ENCODE results near the gene MPP2.
A peak's percentile ranks its signal among the peaks of the same experiment; 100 is the strongest.
"Not testable (repeated sequence)": the region's sequence is repeated elsewhere in the genome, so short reads cannot be mapped to it uniquely, and the experiment has no call there.

The MPP2 gene, protein sequence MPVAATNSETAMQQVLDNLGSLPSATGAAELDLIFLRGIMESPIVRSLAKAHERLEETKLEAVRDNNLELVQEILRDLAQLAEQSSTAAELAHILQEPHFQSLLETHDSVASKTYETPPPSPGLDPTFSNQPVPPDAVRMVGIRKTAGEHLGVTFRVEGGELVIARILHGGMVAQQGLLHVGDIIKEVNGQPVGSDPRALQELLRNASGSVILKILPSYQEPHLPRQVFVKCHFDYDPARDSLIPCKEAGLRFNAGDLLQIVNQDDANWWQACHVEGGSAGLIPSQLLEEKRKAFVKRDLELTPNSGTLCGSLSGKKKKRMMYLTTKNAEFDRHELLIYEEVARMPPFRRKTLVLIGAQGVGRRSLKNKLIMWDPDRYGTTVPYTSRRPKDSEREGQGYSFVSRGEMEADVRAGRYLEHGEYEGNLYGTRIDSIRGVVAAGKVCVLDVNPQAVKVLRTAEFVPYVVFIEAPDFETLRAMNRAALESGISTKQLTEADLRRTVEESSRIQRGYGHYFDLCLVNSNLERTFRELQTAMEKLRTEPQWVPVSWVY

DNA sequence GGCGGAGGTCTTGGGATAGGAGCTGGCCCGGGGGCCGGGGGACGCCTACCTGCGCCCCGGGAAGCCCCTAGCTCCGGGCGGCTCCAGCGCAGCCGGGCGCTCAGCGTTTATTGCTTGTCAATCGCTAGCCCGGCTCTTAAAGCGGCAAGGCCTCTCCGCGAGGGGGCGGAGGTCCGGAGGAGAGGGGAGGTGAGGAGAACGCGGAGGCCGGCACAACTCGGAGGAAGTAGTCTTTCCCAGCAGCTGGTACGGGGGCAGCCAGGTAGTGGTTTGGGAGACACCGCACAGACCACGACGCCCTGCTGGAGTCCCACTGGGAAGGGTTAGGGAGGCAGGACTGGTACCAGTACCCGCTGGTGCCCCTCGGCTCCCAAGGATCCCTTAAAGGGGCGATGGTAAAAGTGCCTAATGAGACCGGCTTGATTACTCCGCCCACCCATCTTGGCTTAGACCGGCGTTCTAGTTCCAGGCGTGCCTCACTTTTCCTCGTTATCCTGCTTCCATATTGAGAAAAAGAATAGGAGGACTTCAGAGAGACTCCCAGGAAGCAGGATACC, at the start of gene MPP2:
Gene MPP2, minus strand, starts transcription at position 112 of the 557 bp plus-strand sequence. CDS start 3,076 bp downstream, outside the sequence.
- no peaks in the 10 kb centered on the region for H3K9me3 Mint-ChIP-seq
- H3K27me3 Mint-ChIP-seq, result peaks cover 2% of the 10 kb centered on the region
- no peak within 1 kb of the TSS for H3K27ac Mint-ChIP-seq
- H3K36me3 Mint-ChIP-seq, result no peaks in the 10 kb centered on the region
- H3K4me1 Mint-ChIP-seq, result peaks cover 15% of the 10 kb centered on the region
- H3K4me3 Mint-ChIP-seq, result peak within 1 kb of the TSS; percentile 85

DNA sequence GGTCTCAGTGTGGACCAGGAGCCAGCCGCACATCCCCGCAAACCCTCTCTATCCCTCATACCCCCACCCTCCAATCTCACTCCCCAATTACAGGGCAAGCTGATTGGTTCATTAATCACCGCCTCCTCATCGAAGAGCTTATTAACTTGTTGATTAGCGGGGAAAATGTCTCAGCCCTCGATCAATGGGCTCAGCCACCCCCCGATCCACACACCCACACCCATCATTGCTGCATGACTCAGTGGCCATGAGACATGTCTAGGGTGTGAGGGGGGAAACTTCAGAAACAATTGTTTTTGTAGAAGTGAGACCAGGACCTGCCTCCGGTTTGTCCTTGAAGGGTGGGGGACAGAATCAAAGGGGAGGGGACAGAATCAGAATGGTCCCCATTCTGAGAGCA, 48.9 kb upstream of the MPP2 start:
- Mint-ChIP-seq H3K27ac (no peak overlapping the region), H3K4me3 (no peak overlapping the region), H3K9me3 (no peaks in the 10 kb centered on the region), H3K36me3 (no peaks in the 10 kb centered on the region), H3K27me3 (peaks cover 21% of the 10 kb centered on the region), H3K4me1 (peaks cover 7% of the 10 kb centered on the region)

DNA sequence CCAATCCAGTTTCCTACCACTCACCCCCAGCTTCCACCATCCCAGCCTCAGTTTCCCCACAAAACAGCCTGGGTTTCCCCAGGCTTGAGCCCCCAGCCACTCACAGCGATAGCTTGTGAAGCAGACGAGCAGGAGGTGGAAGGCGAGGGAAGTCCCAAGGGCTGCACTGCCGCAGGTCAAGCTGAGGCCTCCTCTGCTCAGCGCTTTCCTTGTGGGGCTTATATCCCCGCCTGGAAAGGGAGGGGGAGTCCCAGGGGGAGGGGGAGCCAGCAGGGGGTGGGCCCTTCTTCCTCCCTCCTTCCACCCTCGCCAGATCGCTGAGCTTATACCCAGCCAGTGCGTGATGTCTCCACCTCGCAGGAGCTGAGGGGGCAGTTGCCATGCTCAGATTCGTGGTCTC, 46.4 kb upstream of the MPP2 start, which contains the start of gene PYY:
Gene PYY, minus strand, starts transcription at position 195 of the 400 bp plus-strand sequence. CDS start 457 bp downstream, outside the sequence.
- Mint-ChIP-seq H3K27ac (no peak within 1 kb of the TSS), H3K9me3 (no peaks in the 10 kb centered on the region), H3K36me3 (no peaks in the 10 kb centered on the region), H3K4me3 (no peak within 1 kb of the TSS), H3K4me1 (peaks cover 7% of the 10 kb centered on the region), H3K27me3 (peaks cover 28% of the 10 kb centered on the region)

DNA sequence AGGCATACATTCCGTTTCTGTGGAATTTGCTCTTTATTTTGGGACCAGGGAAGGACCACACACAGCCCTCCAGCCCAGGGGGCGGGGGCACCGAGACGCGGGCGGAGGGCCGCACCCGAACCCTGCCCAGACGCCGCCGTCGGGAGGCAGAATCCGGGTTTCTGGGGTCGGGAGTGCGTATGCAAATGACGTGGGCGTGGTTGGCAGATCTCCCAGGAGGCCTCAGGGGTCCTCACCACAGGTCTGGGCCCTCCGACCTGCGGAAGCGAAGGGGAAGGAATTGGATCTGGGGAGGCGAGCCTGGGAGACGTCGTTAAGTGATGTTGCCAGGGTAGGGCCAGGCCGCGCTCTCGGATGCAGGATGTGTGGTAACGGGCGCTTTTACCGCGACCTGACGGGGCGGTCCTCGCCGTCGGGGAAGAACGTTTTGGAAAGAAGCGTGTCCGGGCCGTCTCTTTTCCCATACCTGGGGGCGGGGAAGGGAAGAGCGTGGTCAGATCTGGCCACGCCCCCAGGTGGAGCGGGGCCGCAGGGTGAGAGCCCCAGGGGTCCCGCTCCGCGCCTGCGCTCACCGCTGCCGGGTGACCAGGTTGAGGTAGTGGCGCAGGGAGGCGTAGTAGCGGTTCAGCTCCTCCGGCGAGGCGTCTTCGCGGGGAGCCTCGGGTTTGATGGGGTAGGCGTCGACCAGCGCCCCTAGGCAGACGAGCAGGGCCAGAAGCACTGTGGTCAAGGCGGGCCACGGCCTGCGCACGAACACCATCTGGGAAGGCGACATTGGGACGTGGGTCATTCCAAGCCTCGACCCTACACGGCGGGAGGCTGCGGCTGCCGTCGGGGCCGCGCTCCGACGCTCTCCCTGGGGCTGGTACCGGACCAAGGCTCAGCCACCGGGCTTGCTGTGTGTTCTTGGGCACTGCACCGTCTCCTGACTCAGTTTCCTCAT, 45.7 kb upstream of the MPP2 start:
- Mint-ChIP-seq H3K27me3 (peaks cover 28% of the 10 kb centered on the region), H3K4me1 (peaks cover 7% of the 10 kb centered on the region), H3K27ac (no peak overlapping the region), H3K9me3 (no peaks in the 10 kb centered on the region), H3K4me3 (no peak overlapping the region), H3K36me3 (no peaks in the 10 kb centered on the region)

DNA sequence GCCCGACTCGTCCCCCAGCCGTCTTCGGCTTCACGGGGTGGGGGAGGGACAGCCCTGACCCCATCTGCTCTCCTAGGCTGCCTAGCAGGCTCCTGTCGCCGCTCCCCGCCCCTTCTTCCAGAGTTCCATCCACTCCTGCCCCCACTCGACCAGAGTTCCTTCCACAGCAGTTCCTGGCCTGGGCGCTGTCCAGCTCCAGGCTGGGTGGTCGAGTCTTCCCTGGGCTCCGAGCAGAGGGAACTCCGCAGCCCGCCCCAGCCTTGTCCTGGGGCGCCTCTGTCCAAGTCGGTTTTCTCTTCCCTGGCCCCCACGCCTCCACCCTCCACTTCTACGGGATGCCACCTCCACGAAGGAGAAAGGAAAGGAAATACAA, 45.0 kb upstream of the MPP2 start:
- H3K9me3 Mint-ChIP-seq, result no peaks in the 10 kb centered on the region
- no peak overlapping the region for H3K4me3 Mint-ChIP-seq
- peaks cover 28% of the 10 kb centered on the region for H3K27me3 Mint-ChIP-seq
- no peak overlapping the region for H3K27ac Mint-ChIP-seq
- H3K36me3 Mint-ChIP-seq, result no peaks in the 10 kb centered on the region
- peaks cover 7% of the 10 kb centered on the region for H3K4me1 Mint-ChIP-seq

DNA sequence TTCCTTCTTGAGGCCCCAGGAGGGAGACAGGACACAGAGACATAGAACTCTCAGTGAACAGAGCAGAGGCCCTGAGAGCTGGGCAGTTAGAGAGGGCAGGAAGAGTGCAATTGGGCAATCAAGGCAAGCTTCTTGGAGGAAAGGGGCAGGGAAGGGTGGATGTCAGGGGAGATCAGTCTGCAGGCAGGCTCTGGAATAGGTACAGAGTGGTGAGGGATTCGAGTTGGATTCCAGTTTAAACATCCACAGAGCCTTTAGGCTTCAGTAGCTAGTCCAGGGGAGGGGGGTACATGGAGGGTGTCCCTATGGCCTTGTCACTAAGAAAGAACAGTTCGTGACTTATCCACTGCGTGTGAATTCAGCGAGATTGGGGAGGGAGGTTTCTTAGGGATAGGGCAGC, 44.4 kb upstream of the MPP2 start:
- H3K4me3 Mint-ChIP-seq, result no peak overlapping the region
- peaks cover 7% of the 10 kb centered on the region for H3K4me1 Mint-ChIP-seq
- peaks cover 28% of the 10 kb centered on the region for H3K27me3 Mint-ChIP-seq
- H3K9me3 Mint-ChIP-seq, result no peaks in the 10 kb centered on the region
- no peaks in the 10 kb centered on the region for H3K36me3 Mint-ChIP-seq
- no peak overlapping the region for H3K27ac Mint-ChIP-seq

DNA sequence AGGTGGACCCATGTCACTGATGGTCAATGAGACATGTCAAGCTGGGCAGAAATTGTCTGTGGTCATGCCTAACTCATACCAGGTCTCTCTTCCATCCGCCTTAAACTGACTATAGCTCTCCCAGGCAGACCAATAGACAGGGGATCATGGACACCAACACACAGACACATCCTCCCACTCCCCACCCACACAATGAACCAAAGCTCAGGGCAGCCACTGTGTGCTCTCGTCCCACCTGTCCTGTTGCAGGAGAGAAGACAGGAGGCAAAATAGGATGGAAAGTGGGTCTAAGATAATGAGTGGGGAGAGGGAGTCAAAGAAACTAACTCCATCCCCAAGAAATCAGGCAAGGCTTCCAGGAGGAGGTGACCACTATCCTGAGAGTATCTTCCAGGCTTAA, 43.2 kb upstream of the MPP2 start:
- H3K9me3 Mint-ChIP-seq, result no peaks in the 10 kb centered on the region
- no peaks in the 10 kb centered on the region for H3K36me3 Mint-ChIP-seq
- peaks cover 7% of the 10 kb centered on the region for H3K4me1 Mint-ChIP-seq
- no peak overlapping the region for H3K4me3 Mint-ChIP-seq
- no peak overlapping the region for H3K27ac Mint-ChIP-seq
- peaks cover 30% of the 10 kb centered on the region for H3K27me3 Mint-ChIP-seq

DNA sequence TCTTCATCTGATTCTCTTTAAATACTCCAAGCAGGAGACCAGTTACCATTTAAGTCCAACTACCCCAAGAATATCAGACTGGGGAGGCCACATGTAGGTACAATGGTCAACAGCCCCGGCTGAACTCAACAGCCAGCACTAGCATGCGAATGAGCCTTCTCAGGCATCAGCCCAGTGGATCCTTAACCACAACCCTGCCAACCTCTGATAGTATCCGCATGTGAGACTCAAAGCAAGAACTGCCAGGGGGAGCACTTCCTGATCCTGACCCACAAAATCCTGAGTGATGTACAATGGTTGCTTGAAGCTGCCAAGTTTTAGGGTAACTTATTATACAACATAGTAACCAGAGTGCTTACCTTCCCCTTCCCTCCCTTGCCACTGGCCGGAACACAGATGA, 42.4 kb upstream of the MPP2 start:
- H3K27ac Mint-ChIP-seq, result no peak overlapping the region
- H3K27me3 Mint-ChIP-seq, result peaks cover 30% of the 10 kb centered on the region
- H3K9me3 Mint-ChIP-seq, result no peaks in the 10 kb centered on the region
- H3K4me3 Mint-ChIP-seq, result no peak overlapping the region
- no peaks in the 10 kb centered on the region for H3K36me3 Mint-ChIP-seq
- H3K4me1 Mint-ChIP-seq, result peaks cover 8% of the 10 kb centered on the region

DNA sequence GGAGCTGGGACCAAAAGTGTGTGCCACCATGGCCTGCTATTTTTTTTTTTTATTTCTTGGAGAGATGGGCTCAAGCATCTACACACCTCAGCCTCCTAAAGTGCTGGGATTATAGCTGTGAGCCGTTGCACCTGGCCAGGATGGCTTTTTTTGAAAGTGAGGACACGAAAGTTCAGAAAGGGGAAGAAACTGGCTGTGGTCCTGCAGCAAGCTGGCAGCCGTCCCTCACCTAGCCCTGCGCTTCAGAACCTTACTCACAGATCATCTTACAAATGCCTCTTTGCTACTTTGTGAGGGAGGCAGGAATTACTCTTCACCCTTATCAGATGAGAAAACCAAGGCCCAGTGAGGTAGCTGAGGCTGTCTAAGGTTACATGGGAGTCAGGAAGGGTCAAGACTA, 39.4 kb upstream of the MPP2 start:
- no peaks in the 10 kb centered on the region for H3K9me3 Mint-ChIP-seq
- H3K4me1 Mint-ChIP-seq, result peaks cover 4% of the 10 kb centered on the region
- no peak overlapping the region for H3K4me3 Mint-ChIP-seq
- no peaks in the 10 kb centered on the region for H3K36me3 Mint-ChIP-seq
- H3K27ac Mint-ChIP-seq, result no peak overlapping the region
- peaks cover 13% of the 10 kb centered on the region for H3K27me3 Mint-ChIP-seq

DNA sequence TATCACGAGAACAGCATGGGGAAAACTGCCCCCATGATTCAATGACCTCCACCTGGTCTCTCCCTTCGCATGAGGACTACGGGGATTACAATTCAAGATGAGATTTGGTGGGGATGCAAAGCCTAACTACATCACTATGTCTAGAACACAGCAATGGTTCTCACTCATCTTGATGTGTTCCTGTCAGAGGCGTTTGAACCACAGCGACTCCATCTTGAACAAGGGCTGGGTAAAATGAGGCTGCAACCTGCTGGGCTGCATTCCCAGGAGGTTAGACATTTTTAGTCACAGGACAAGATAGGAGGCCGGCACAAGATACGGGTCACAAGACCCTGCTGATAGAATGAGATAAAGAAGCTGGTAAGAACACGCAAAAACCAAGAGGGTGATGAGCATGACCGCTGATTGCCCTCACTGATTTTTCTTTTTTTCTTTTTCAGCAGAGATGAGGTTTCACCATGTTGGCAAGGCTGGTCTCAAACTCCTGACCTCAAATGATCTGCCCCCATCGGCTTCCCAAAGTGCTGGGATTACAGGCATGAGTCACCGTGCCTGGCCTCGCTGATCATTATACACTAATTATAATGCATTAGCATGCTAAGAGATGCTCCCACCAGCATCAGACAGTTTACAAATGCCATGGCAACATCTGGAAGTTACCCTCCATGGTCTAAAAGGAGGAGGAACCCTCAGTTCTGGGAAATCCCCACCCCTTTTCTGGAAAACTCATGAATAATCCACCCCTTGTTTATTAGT, 37.9 kb upstream of the MPP2 start:
- H3K27me3 Mint-ChIP-seq, result peaks cover 4% of the 10 kb centered on the region
- H3K4me1 Mint-ChIP-seq, result peaks cover 4% of the 10 kb centered on the region
- H3K9me3 Mint-ChIP-seq, result no peaks in the 10 kb centered on the region
- no peak overlapping the region for H3K4me3 Mint-ChIP-seq
- no peaks in the 10 kb centered on the region for H3K36me3 Mint-ChIP-seq
- no peak overlapping the region for H3K27ac Mint-ChIP-seq

DNA sequence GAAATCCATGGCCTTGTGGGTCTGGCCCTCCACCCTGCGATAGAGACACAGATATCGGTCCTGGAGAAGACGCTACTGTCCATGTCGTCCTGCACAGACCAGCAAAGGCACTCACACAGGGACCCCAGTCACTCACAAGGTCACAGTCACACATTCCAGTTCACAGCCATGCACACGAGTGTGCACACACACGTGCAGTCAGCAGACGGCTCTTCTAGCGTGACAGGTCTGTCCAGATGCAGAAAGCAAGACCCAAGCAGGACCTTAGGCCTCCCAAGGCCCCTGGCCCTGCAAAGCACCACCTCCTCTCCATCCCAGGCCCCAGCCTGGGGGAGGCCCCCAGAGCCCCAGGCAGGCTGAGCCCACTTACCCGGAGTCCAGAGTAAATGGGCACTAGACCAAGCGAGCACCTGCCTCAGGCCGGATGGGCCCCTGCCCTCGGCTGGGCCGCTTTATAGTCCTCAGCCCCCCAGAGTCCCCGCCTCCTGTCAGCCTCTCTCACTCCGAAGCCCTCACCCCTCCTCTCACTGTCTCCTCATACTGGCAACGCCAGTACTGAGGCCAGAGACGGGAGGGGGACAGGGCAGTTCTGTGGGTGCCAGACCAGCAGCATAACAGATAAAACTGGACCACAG, 34.8 kb upstream of the MPP2 start, which contains the start of gene PPY:
Gene PPY, minus strand, starts transcription at position 426 of the 635 bp plus-strand sequence. CDS start 822 bp downstream, outside the sequence.
- no peak within 1 kb of the TSS for H3K4me3 Mint-ChIP-seq
- peaks cover 4% of the 10 kb centered on the region for H3K27me3 Mint-ChIP-seq
- no peak within 1 kb of the TSS for H3K27ac Mint-ChIP-seq
- peaks cover 8% of the 10 kb centered on the region for H3K4me1 Mint-ChIP-seq
- H3K9me3 Mint-ChIP-seq, result no peaks in the 10 kb centered on the region
- no peaks in the 10 kb centered on the region for H3K36me3 Mint-ChIP-seq

DNA sequence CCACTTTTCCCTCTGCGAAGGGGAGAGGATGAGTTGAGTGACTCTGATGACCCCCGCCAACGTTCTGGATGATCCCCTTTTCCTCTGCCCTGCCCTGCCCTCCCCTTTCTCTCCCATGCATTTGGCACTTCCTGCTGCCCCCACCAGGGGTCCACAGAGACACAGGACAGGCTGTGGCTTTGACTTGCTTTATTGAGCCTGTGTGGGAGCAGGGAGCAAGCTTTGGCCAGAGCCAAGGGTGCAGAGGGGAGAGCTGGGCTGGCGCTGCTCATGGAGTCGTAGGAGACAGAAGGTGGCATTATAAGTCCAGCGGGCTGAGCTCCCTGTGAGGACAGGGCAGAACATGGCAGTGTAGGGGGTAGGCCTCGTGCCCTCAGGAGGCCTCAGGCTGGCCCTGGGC, 33.3 kb upstream of the MPP2 start:
- Mint-ChIP-seq H3K4me3 (no peak overlapping the region), H3K27ac (no peak overlapping the region), H3K9me3 (no peaks in the 10 kb centered on the region), H3K27me3 (peaks cover 3% of the 10 kb centered on the region), H3K4me1 (peaks cover 8% of the 10 kb centered on the region), H3K36me3 (no peaks in the 10 kb centered on the region)

DNA sequence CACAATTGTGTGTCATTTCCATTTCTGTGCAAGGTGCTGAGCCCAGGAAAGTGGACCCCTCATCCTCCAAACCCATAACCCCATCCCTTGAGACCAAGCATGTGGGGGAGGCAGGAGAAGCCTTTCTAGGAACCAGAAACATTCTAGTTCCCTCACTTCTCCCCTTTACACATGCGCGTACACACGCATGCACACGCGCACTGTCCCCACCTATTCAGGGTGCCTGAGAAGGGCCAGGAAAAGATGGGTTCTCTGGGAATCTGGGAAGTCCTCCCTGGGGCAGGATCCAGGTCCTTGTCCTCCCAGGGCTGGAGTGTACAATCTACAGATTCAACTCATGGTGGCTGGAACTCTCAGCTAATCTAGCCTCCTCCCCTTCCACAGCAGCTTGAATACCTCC, 32.5 kb upstream of the MPP2 start:
- Mint-ChIP-seq H3K27me3 (peaks cover 3% of the 10 kb centered on the region), H3K9me3 (no peaks in the 10 kb centered on the region), H3K4me1 (peaks cover 8% of the 10 kb centered on the region), H3K27ac (no peak overlapping the region), H3K36me3 (no peaks in the 10 kb centered on the region), H3K4me3 (no peak overlapping the region)

DNA sequence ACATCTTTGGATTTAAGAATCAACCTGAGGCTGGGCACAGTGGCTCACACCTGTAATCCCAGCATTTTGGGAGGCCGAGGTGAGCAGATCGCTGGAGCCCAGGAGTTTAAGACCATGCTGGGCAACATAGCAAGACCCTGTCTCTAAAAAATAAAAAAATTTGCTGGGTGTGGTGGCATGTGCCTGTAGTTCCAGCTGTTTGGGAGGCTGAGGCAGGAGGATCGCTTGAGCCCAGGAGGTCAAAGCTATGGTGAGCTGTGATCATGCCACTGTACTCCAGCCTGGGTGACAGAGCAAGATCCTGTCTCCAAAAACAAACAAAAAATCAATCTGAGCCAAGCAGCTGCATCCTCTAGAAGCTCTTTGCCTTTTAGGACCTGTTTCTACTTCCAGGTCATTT, 32.1 kb upstream of the MPP2 start:
- not testable (repeated sequence) for H3K4me3 Mint-ChIP-seq, H3K36me3 Mint-ChIP-seq, H3K27ac Mint-ChIP-seq, H3K27me3 Mint-ChIP-seq, H3K4me1 Mint-ChIP-seq, H3K9me3 Mint-ChIP-seq
